GM19324 (cell line): ENCODE results near the gene TPX2.
"Not testable (repeated sequence)": the region's sequence is repeated elsewhere in the genome, so short reads cannot be mapped to it uniquely, and the experiment has no call there.

Experiments used
- ATAC-seq: cut with Tn5 transposase; IDR thresholded peaks from one replicate; pipeline ENCODE4 v1.9.1; 2021; ENCODE audit warnings: mild to moderate bottlenecking, moderate library complexity; ENCODE audit not compliant: unreplicated experiment, low FRiP score

Gene TPX2

DNA sequence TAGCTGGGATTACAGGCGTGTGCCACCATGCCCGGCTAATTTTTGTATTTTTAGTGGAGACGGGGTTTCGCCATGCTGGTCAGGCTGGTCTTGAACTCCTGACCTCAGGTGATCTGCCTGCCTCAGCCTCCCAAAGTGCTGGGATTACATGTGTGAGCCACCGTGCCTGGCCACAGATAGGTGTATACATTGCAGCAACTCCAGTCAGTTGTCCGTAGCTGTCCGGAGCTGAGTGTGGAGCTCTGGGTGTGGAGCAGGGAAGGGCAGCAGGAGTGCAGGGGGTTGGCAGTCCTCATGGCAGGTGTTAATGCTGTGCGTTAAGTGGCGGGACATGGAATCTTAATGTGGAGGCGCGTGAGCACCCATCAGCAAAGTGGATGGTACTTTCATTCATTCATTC, 88.9 kb downstream of the TPX2 start:
- ATAC-seq, result not testable (repeated sequence)

GRCh38 chr20:31829731-31830130, 90.6 kb downstream of the TPX2 start:
- ATAC-seq, result no peak

DNA sequence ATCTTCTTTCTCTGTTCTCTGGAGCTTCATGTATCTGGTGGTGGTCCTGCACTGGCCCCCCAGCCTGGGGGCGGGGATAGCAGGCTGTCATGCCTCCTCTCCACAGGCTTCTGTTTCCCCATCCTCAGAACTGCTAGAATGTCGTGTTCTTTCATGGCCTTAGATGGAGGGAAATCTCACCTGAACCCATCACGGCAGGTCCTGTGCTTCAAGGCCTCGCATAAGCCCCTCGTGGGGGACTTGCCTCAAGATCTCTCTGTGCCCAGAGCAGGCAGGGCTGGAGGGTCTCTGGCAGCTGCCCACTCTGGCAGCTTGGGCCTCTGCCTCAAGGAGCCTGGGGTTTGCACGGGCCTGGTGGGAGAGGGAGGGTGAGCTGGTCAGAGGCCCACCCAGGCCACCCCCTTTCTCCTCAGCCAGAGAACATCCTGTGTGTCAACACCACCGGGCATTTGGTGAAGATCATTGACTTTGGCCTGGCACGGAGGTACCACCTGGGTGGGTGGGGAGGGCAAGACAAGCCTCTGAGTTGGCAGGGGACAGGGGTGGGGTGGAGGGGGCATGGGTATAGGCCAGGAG, 91.4 kb downstream of the TPX2 start:
- ATAC-seq, result no peak

- no peak for ATAC-seq
Measured at GRCh38 chr20:31831211-31831610, 92.1 kb downstream of the TPX2 start.

DNA sequence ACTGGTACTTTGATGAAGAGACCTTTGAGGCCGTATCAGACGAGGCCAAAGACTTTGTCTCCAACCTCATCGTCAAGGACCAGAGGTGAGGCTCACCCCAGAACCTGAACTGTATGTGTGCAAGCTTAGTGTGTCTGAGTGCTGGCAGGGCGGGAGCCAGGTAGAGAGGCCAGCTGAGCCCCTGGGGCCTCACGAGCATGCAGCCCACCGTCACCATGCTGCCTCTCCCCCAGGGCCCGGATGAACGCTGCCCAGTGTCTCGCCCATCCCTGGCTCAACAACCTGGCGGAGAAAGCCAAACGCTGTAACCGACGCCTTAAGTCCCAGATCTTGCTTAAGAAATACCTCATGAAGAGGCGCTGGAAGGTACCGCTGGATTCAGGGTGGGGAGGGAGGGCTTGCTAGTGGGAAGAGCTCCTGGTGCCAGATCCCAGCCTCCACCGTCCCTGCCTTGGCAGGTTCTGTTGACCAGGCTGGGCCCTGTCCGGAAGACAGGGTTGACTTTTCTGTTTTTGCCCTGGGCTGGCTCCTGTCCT, 92.7 kb downstream of the TPX2 start:
- ATAC-seq, result no peak

- ATAC-seq, result no peak
Measured at GRCh38 chr20:31833130-31833930, 94.2 kb downstream of the TPX2 start.

DNA sequence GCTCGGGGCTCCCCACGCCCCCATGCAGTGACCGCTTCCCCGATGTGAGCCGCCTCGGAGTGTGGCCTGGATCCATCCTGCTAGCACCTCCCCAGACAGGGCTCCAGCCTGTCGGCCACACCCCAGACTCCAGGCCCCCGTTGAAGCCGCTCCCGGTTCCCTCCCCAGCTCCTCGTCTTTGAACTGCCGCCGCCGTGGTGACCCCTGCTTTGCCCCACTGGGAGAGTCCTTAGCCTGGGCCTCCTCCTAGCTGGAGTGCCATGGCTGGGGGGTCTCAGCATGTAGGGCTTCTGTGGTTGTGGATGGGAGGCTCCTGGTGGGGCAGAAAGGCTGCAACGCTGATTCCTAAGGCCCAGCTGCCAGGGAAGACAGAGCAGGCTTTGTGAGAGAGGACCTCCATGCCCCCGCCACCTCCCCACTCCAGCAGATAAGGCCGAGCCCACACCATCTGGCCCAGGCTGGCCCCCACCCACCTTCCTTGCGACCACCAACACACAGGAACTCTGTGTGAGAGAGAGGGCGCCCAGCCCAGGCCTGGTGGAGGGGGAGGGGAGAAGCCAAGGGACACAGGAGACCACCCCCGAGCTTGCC, 94.9 kb downstream of the TPX2 start:
- ATAC-seq, result no peak

DNA sequence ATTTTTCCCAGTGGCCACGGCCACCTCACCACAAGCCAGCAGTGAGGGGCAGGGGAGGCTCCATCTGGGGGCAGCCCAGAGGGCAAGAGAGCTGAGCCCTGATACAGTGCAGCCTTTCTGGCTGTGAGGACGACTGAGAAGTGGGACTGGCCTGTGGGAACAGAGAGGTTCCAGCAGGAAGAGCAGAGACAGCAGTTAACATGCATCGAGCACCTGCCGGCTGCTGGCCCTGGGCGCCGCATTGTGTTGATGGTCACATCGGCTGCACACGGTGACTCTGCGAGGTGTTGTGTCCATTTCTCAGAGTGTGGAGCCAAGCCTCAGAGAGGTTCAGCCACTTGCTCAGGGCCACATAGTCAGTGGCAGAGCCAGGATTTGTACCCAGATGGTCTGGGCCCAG, 96.5 kb downstream of the TPX2 start:
- no peak for ATAC-seq

DNA sequence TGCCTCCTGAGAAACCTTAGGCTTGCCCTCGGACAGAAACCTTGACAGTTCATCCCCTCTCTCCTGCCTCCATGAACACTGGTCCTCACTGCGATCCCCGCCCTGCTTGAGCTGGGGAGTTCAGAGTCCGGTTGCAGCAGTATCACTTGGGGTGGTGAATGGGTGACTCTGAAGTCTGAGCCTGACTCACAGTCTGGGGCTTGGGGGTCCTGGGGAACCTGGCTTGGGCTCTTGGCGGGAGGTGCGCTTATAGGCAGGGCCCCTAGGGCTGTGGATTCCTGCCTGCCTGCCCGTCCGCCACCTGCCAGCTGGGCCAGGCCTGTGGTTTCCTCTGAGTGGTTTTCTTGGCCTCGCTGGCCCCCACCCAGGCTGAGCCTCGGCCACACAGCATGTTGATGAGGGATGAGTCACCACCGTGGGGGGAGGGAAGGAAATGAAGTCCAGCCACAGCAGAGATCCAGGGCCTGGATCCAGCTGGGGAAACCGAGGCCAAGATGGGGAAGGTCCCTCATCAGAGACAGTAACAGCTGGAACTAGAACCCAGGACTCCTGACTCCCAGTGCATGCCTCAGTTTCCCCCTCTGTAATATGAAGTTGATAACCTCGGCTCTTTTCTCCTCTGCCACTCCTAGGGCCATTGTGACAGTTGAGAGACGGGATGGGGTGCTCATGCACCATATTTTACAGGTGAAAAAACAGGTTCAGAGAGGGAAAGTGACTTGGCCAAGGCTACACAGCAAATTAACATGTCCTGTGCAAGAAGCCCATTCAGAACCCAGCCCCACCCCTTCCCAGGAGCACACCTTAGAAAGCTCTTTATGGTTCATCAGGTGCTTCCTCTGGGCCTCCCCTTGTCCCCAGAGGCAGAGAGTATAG, 97.1 kb downstream of the TPX2 start:
- ATAC-seq, result no peak

GRCh38 chr20:31836853-31837608, 97.9 kb downstream of the TPX2 start:
- no peak for ATAC-seq

DNA sequence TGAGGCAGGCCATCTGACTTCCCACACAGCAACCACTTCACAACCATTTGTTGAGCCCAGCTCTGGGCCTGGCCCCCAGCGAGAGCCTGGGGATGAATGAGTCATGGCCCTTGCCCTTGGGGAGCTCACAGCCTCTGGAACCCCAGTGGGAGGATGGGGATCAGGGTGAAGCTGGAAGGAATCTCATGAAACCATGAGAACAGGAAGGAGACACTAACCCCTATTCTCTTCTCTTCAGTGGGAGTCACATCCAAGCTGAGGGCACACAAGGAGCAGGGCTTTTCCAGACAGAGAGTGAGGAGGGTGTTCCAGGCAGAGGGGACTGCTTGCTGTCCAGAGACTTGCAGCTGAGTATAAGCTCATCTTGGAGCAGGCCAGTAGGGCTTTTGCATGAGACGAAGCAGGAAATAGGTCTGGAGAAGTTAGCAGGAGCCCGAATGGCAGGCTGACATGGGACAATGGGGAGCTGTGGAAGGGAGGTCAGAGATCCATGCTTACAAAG, 98.9 kb downstream of the TPX2 start:
- no peak for ATAC-seq

DNA sequence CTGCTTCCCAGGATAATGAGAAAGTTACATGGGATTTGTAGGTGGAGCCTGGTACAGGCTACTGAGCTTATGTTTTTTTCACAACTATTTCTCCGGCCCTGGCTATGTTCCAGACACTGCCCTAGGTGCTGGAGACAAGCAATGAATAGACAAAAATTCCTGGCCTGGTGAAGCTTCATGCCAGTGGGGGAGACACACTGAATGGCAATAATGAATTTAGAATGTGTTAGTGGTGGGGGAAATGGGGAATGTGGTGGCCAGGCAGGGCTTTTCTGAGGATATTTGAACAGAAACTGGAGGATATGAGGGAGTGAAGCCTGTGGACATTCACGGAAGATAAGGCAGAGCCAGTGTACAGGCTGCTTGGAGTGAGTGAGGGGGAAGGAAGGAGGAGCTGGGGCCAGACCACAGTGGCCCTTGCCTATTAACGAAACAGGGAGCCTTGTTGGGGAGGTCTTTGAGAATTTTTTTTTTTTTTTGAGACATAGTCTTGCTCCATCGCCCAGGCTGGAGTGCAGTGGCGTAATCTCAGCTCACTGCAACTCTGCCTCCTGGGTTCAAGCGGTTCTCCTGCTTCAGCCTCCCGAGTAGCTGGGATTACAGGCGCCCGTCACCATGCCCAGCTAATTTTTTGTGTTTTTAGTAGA, 99.7 kb downstream of the TPX2 start:
- ATAC-seq, result no peak

DNA sequence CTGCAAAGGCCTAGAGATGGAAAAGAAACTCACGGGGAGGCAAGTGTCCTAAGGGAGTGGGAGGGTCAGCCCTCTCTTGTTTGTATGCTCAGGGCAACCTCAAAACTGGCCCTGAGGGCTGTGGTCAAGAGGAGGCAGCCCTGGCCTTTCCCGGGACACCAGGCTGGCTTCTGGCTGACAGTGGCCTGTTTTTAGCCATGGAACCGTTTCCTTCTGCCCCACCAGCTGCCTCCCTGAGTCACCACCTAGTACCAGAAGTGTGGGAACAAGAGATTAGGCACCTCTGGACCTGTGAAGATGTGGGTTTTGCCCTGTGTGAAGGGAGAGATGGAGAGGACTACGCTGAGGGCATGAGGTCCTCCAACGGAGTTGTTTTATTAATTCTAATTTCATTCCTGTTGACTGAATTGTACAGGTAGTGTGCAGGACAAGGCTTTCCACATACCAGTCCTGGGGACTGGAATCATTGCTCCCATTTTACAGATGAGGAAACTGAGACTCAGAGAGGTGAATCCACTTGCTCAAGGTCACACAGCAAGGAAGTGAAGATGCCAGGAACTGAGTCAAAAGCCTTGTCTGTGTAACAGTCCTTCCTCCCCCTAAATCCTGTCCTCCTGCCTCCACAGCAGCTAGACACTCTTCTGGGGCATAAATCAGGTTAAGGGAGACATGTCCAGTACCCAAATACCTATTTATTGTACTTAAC, 100.8 kb downstream of the TPX2 start:
- no peak for ATAC-seq

DNA sequence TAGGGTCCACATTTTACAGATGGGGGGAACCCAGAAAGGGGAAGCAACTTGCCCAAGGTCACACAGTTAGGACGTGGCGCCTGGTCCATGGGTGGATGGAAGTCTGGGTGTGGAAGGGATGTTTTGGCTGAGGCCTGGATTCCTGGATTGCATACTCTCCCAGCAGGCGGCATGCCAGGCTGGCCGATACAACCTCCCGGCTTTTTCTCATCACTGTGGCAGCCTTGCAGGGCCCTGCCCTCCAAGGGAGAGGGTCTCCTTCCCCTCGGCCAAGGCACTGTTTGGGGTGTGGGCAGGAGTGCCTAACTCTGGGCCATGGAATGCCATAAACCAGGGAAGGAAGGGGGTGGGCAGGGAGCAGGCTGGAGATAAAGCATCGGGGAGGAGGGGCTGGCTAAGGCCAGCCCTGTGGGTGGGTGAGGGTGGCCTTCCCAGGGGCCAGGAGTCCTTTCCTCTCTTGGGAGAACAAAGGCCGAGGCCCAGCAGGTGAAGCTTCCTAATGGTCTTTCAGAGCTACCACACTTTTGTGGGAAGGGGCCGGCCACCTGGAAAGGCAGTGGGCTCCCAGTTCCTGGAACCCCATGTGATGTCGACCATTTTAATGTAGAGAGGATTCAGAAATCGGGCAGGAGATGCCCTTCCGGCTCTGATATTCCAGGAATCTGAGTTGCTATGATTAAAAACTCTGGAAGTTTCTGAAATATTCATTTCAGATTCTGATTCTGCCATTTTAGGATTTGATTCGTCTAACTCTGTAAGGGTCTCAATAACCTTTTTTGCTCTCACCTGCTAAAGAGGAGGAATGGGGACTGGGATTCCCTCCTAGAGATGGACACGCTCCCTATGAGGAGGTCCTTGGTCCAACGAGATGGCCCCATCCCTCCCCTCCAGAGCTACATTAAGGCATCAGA, 102.1 kb downstream of the TPX2 start:
- ATAC-seq, result no peak

- ATAC-seq, result no peak
Measured at GRCh38 chr20:31841928-31842327, 102.8 kb downstream of the TPX2 start.

DNA sequence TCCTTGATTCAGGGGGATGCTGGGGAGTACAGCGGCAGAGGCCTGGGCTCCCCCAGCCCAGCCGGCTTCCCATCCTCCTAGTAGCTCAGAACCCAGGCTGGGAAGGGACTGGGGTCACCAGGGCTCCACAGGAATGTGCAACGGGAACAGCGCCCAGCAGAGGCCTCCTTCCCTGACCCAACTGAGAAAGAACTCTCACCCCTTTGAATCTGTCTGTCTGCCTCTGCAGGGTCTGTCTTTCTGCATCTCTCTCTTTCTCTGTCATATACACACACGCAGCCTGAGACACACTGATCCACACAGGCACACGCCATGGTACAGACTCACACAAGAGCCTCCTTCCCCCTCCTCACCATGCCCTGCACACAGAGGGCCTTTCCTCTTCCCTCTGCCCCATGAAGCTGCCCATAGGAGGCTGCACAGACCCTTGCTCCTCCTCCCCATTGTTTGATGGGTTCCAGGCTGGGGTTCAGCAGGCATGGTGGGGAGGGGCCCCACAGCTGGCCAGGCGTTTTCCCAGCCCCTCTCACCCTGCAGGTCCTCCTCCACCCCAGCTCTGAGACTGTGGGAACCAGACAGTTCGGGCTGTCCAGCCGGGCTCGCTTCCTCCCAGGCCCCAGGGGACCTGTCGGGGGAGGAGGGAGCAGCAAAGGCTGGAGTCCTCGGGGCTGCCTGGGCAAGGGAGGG, 103.5 kb downstream of the TPX2 start:
- ATAC-seq, result no peak

- ATAC-seq, result no peak
Measured at GRCh38 chr20:31843288-31843687, 104.2 kb downstream of the TPX2 start.
